Astrocyte of the cerebellum (primary cell): ENCODE measurements around the gene ZSWIM1.

Experiments
- DNase-seq: peaks from one replicate; pipeline ENCODE4 v3.0.0-alpha.2; 2011; ENCODE audit warnings: low read depth
- H3K4me3 ChIP-seq: 2 replicates; pipeline ENCODE4 v1.5.1; 2011; ENCODE audit warnings: mild to moderate bottlenecking, low read depth, low read length, moderate library complexity
- CTCF ChIP-seq: IDR thresholded peaks from 2 replicates; pipeline ENCODE4 v1.5.1; 2012; ENCODE audit warnings: low read length, low read depth, moderate library complexity, mild to moderate bottlenecking; ENCODE audit errors: missing control alignments
- in situ Hi-C: cut with HindIII; loops from 2 replicates; pipeline ENCODE4 v1.10.0; 2017; ENCODE audit warnings: low sequenced_read_pairs

The ZSWIM1 gene

GRCh38 chr20:45861221-45862075 is 19.6 kb upstream of the ZSWIM1 start:
- in situ Hi-C loops, result no loop called here
- H3K4me3 ChIP-seq, result no peak overlapping the region
- DNase-seq, result no peak
- TF ChIP-seq CTCF, result no peak

GRCh38 chr20:45863543-45864470 is 17.2 kb upstream of the ZSWIM1 start:
- DNase-seq, result no peak
- no peak overlapping the region for H3K4me3 ChIP-seq
- in situ Hi-C loops, result no loop called here
- no peak for TF ChIP-seq CTCF

GRCh38 chr20:45866454-45866853 is 14.6 kb upstream of the ZSWIM1 start:
- no peak for DNase-seq
- no peak overlapping the region for H3K4me3 ChIP-seq
- in situ Hi-C loops, result no loop called here
- no peak for TF ChIP-seq CTCF

GRCh38 chr20:45867136-45867818 is 13.8 kb upstream of the ZSWIM1 start:
- no peak for DNase-seq
- no peak for TF ChIP-seq CTCF
- no peak overlapping the region for H3K4me3 ChIP-seq
- in situ Hi-C loops, result no loop called here

- in situ Hi-C loops, result no loop called here
- TF ChIP-seq CTCF, result no peak
- no peak overlapping the region for H3K4me3 ChIP-seq
- DNase-seq, result peak; percentile 59
Observed at GRCh38 chr20:45867819-45868176, 13.2 kb upstream of the ZSWIM1 start.

- in situ Hi-C loops, result no loop called here
- no peak for TF ChIP-seq CTCF
- no peak overlapping the region for H3K4me3 ChIP-seq
- no peak for DNase-seq
Observed at GRCh38 chr20:45872626-45873025, 8.4 kb upstream of the ZSWIM1 start.
